H1 (cell line): ENCODE results near the gene MAPK1.
"Not testable (repeated sequence)": the region's sequence is repeated elsewhere in the genome, so short reads cannot be mapped to it uniquely, and the experiment has no call there.

Source experiments
- POLR2A ChIP-seq, 2 experiments: IDR thresholded peaks; 1 replicate in 1 of 2; 2 replicates in 1 of 2; pipeline ENCODE4 v1.6.1; 2011; ENCODE audit warnings: low read depth in 2 of 2, low read length in 2 of 2, mild to moderate bottlenecking in 2 of 2; ENCODE audit errors: control extremely low read depth in 1 of 2
- SUZ12 ChIP-seq: fragments of 200-600 bp; sonication (generic); IDR thresholded peaks from 2 replicates; pipeline ENCODE4 v1.6.1; 2012; ENCODE audit warnings: mild to moderate bottlenecking, inconsistent platforms, low read length, moderate library complexity, mixed read lengths
- TF ChIP-seq, protein P1 (sequence below), 3 experiments: IDR thresholded peaks; 1 replicate in 2 of 3; 2 replicates in 1 of 3; pipeline versions ENCODE4 v1.5.1 to v1.6.1; 2011; ENCODE audit warnings: low read length in 3 of 3, mild to moderate bottlenecking in 3 of 3, inconsistent platforms in 2 of 3, low read depth in 1 of 3, moderate library complexity in 1 of 3; ENCODE audit not compliant: insufficient read depth in 1 of 3; ENCODE audit errors: control extremely low read depth in 1 of 3

- TF ChIP-seq, protein P1, sequence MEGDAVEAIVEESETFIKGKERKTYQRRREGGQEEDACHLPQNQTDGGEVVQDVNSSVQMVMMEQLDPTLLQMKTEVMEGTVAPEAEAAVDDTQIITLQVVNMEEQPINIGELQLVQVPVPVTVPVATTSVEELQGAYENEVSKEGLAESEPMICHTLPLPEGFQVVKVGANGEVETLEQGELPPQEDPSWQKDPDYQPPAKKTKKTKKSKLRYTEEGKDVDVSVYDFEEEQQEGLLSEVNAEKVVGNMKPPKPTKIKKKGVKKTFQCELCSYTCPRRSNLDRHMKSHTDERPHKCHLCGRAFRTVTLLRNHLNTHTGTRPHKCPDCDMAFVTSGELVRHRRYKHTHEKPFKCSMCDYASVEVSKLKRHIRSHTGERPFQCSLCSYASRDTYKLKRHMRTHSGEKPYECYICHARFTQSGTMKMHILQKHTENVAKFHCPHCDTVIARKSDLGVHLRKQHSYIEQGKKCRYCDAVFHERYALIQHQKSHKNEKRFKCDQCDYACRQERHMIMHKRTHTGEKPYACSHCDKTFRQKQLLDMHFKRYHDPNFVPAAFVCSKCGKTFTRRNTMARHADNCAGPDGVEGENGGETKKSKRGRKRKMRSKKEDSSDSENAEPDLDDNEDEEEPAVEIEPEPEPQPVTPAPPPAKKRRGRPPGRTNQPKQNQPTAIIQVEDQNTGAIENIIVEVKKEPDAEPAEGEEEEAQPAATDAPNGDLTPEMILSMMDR (IDR thresholded peaks at IDR 0.05; ENCODE audit: control extremely low read depth in 1 of 3, insufficient read depth in 1 of 3, low read depth in 1 of 3, low read length in 3 of 3) = not testable (repeated sequence)
- TF ChIP-seq SUZ12; POLR2A (IDR thresholded peaks at IDR 0.05; ENCODE audit: control extremely low read depth in 1 of 2, low read depth in 2 of 2, low read length in 2 of 2): not testable (repeated sequence)
Observed at GRCh38 chr22:21914033-21914642, 46.7 kb upstream of the MAPK1 start.
